Measurements from ENCODE around the gene INAFM2.

Gene INAFM2

GRCh38 chr15:40287968-40288367 is 35.5 kb upstream of the INAFM2 start:
- no peak for DNase-seq

DNA sequence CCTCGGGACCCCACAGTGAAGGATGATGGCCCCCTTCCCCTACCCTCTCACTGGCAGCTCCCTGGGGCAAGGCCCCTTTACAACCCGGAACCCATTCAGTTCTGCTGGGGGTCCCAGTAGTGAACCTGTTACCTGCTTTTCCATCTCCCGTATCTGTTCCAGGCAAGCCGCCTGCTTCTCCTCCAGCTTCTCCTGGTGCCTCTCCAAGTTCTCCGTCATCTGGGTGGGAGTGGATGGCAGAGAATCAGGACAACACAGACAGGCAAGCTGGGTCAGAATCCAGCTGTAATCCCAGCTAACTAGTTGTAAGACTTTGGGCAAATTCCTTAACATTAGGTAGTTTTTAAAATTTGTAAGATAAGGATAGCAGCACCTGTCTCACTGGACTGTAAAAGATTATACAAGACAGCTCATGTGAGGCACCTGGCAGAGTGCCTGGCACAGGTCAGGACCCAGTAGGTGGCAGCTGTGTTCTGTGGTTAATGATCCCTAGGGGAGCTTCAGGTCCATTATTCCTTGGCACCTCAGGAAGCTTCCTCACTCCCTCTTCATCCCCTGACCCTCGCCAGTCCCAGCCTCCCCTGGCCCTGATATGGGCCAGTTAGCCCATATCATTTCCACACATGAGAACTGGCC is 34.2 kb upstream of the INAFM2 start:
- DNase-seq = no peak

DNA sequence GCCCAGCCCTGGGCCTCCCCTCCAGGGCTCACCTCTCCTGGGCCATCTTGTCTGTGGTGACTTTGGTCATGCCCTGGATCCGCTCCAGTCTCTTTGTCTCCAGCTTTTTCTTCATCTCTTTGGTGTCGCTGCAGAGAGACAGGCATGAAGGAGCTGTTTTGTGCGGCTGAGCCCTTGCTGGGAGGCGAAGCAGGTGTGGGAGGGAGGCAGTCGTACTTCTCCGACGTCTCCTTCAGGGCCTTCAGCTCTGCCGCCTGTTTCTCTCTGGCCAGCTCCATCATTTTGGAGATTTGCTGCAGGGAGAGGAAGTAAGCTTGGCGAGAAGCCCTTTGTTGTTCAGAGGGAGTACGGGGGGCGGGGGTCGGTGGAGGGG is 33.0 kb upstream of the INAFM2 start:
- DNase-seq = no peak

DNA sequence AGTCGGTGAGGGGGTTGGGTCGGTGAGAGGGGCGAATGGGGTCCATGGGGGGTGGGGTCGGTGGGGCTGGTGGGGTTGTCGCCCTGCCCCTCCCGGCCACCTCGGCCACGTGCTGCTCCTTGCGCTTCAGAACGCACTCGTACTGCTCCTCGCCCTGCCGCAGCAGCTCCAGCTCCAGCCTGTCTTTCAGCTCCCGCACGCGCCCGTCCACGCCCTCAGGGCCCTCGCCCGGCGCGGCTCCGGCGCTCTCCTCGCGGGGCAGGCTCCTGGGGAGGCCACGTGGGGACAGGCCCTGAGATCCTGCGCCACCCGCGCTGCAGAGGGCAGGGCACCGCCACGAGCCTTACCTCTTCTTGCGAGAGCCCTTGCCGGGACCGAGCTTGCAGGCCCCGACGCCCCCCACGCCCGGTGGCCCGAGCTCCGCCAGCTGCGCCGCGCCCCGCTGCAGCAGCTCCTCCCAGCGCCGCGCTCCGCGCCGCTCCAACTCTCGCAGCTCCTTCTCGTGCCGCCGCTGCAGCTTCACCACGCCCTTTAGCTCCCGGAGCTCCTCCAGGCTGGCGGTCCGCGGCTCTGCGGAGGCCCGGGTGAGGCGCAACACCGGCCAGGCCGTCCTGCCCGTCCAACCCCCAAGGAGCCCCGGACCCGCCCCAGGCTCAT is 32.4 kb upstream of the INAFM2 start:
- no peak for DNase-seq

GRCh38 chr15:40292246-40292645 is 31.2 kb upstream of the INAFM2 start:
- DNase-seq = no peak

- DNase-seq = no peak
Measured at GRCh38 chr15:40293006-40293405, 30.5 kb upstream of the INAFM2 start.

DNA sequence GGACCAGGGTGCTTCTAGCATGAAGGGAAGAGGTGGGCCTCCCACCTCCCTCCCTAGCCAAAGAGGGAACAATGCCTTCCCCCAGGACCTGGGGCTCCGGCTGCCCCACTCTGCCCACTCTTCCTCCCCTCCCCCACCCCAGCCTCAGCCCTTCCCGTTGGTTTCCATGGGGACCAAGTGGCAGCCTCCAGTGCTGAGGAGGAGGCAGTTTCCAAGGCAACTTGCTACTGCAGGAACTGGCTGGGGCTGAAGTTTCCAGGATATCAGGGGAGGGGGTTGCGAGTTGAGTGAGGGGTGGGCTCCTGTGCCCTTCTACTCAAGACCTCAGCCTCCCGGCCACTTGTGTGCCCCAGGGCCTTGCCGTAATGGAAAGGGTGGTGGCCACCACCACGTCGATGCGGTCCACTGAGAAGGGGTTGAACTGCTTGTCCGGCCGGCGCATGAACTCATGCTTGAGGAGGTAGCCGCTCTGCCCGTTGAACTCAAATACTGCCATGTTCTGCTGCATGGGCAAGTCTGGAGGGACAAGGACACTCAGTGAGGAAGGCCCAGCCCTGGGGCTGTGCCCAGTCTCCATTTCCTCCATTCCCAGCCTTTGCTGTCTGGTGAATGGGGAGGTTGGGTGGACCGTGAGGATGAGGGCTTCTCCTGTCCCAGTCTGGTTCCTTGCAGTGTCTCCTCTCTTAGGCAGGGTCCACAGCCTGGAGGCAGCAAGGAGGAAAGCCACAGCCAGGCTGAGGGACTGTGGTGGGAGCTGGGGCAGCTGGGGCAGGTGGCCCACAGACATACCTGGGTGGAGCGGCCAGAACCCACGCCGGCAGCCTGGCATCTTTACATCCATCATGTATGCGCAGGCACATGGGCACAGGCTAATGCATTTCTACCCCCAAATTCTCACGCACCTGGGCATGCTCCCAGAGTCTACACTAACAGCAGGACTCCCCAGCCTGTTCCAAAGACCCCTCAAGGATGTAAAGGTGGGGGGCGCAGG is 29.3 kb upstream of the INAFM2 start:
- DNase-seq = no peak

DNA sequence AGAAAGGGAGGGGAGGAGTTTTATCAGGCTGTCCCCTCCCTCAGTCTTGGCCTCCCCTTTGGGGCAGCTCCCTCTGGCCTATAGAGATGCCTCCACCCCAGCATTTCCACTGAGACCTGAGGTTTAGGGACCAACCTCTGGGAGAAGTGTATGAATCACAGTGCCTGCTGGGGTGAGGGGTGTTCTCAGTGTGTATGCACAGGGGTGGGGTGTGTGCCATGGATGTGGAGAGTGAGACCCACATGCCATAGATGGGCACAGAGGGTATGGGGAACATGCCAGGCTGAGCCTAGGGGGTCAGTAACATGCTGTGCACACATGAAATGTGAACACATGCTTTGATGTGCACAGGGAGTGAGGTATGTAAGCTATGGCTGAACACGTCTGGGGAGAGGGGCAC is 28.2 kb upstream of the INAFM2 start:
- DNase-seq = no peak

GRCh38 chr15:40295877-40296560 is 27.5 kb upstream of the INAFM2 start:
- DNase-seq = no peak

DNA sequence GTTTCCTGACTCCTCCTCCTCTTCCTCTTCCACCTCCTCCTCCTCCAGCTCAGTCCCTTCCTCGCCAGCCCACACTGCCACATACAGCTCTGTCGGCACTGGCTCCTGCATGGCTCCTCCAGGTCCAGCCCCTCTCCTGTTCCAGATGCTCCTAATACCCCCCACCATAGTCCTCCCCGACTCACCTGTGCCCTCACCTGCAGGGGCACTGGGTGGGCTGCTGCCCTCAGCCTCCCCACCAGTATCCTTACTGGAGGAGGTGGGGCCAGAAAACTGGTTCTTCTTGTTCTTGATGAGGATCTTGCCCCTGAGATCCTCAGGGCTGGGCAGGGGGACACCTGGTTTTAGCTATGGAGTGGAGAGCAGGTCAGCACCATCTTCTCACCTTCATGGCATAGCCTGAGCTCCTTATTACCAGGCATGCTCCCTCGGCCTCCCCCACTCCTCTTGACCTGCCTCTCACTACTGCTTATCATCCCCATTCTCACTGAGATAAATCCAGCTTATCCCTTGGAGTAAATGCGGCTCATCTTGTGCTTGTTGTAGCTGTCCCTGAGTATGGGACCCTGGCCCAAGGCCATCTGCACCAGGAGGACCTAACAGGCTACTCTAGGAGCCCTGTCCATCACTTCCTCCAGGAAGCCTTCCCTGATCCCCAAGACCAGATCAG is 26.8 kb upstream of the INAFM2 start:
- DNase-seq = no peak

DNA sequence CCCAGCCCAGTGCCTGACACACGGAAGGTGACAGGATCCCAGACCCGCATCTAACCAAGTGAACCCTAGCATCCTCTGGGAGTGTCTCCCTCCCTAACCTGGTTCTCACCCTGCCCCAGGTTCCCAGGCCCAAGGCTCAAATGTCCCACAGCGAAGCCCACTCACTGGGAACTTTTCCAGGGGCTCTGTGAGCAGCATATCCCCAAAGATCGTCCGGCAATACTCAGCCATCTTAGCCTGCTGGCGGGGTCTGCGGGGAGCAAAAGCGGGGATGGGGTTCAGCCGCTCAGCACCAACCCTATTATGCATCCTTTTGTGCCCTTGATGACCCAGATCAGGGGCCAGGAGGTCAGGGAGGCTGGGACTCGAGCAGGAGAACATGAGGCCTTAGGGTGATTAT is 26.1 kb upstream of the INAFM2 start:
- no peak for DNase-seq

DNA sequence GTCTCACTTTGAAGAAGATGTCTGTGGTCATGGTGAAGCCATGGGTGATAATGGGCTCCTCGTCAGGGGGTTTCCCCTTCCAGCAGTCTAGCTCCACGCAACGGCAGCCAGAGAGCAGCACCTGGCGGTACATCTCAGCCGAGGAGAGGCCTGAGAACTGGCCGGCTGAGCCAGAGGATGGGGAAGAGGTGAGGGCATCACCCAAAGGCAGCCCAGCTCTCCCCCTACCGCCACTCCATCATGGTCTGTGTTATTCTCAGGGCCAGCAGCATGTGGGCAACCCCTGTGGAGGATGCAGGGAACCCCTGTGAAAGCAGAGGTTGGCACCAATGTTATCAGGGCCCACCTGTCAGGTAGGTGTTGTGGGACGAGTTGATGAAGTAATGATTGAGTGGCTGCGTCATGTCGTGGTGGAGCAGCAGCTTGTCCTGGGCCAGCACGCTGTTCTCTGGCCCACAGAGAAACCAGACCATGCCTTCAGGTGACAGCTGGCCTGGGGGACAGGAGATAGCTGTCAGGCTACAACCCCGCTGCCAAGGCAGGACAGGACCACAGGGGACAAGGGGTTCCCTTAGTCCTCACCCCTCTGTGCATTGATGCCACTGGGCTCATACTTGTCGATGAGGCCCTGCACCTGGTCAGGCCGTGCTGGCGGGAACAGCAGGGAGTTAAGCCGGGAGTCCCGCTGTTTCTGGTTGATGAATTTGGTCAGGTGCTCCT is 25.1 kb upstream of the INAFM2 start:
- no peak for DNase-seq

- DNase-seq = no peak
Measured at GRCh38 chr15:40300367-40300766, 23.1 kb upstream of the INAFM2 start.

DNA sequence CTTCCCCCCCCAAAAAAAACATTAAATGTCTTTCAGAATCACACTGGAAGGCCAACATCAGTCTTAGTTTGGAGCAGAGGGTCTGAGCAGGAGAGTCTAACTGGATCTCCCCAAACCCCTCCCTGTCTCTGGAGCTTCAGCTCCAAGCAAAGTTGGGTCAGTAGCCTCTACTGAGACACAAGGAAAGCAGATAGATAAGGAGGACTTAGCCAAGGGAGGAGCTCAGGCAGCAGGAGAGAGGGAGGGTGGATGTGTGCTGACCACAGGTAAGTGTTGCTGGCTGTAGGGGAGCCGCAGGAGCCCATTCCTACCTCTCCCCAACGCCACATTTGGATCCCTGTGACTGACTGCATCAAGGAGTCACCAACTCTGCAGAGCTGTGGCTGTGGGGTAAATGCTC is 22.7 kb upstream of the INAFM2 start:
- no peak for DNase-seq

GRCh38 chr15:40301467-40302179 is 21.9 kb upstream of the INAFM2 start:
- DNase-seq = no peak

DNA sequence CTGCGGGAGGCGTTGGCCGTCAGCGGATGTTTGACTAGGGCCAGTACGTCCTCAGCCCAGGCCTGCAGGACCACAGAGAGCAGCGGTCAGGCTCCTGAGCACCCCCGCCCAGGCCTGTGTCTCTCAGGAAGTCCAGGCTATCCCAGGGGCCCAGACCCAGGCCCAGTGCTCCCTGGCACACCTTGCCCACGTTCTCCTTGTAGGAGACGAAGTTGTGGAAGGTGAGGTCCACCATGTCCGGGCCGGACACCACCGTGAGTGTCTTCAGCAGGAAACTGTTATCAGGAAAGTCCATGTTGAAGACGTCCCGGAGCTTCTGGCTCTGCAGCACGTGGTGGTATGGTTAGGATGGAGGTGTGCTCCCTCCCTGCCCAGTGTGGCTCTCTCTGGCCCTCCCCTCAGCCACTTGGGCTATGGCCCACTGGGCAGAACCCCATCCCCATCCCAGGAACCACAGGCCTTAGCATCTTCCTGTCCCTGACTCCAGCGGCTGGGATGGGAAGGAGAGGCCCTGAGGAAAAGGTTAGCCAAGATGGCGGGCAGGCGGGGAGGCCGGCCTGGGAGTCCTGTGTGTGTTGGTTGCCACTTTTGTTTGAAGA is 21.1 kb upstream of the INAFM2 start:
- DNase-seq = no peak

- DNase-seq = no peak
Measured at GRCh38 chr15:40302981-40303380, 20.5 kb upstream of the INAFM2 start.

GRCh38 chr15:40303576-40303975 is 19.9 kb upstream of the INAFM2 start:
- no peak for DNase-seq

DNA sequence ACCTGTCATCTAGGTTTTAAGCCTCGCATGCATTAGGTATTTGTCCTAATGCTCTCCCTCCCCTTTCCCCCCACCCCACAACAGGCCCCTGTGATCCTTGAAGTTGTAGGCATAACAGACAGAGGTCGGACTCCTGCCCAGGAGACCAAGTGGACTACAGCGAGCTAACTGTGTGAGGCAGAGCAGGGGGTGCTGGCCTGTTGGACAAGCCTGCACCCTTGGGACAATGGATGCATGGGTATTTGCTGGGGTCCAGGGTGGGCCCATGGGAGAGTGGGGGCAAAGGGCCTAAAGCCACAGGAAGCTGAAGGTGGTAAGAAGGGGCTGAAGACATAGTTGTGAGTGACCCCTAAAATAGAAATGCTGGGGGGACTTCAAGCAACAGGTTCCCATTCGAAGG is 18.2 kb upstream of the INAFM2 start:
- no peak for DNase-seq

DNA sequence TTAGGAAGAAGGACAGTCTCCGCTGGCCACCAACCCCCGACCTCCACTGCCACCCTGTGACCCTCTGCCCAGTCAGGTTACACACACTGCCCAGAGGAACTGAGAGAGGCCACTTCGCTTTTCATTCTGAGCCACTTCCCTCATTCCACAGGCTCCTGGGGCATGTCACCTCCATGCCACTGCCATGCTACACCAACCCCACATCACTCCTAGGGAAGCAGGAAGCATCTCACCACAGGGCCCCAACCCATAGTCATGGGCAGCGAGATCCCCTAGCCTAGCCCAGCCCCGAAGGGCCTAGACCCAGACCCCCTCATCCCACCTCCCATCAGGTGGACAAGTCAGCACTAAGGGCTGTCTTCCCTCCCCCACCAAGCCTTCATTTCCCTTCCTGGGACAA is 17.1 kb upstream of the INAFM2 start:
- DNase-seq = no peak

- no peak for DNase-seq
Measured at GRCh38 chr15:40306908-40307307, 16.6 kb upstream of the INAFM2 start.

Data from activated effector memory CD4-positive, alpha-beta T cell treated with anti-CD3 and anti-CD28 coated beads, Interleukin-2, amount 50 U/mL, for 16 hours (primary cell).